Mesenchymal stem cell (in vitro differentiated cells and primary cell): ENCODE results near the gene TMEM179.

ENCODE experiments used
- DNase-seq: peaks from one replicate; pipeline ENCODE4 v3.0.0-alpha.2; 2013
- H2AFZ ChIP-seq: one replicate; pipeline ENCODE4 v1.6.1; 2013; ENCODE audit warnings: low read depth, mild to moderate bottlenecking, control low read depth, inconsistent platforms, low read length, moderate library complexity
- H2AK5ac ChIP-seq: 2 replicates; pipeline ENCODE4 v1.6.1; 2013; ENCODE audit warnings: low read length, moderate library complexity, mild to moderate bottlenecking, inconsistent platforms; ENCODE audit not compliant: severe bottlenecking
- H2BK120ac ChIP-seq: one replicate; pipeline ENCODE4 v1.6.1; 2013; ENCODE audit warnings: low read depth, mild to moderate bottlenecking, inconsistent platforms, low read length, moderate library complexity
- H2BK12ac ChIP-seq, 2 experiments: one replicate each; pipeline ENCODE4 v1.6.1; 2013; ENCODE audit warnings: inconsistent platforms in 2 of 2, low read length in 2 of 2, mild to moderate bottlenecking in 2 of 2, moderate library complexity in 2 of 2, control low read depth in 1 of 2
- H2BK15ac ChIP-seq: one replicate; pipeline ENCODE4 v1.6.1; 2013; ENCODE audit warnings: mild to moderate bottlenecking, low read depth, inconsistent platforms; ENCODE audit not compliant: poor library complexity, severe bottlenecking
- H2BK5ac ChIP-seq: 2 replicates; pipeline ENCODE4 v1.6.1; 2013; ENCODE audit warnings: low read depth, mild to moderate bottlenecking, low read length, control low read depth, inconsistent platforms; ENCODE audit not compliant: poor library complexity, severe bottlenecking
- H3K14ac ChIP-seq, 2 experiments: one replicate each; pipeline ENCODE4 v1.6.1; 2013; ENCODE audit warnings: inconsistent platforms in 2 of 2, low read length in 2 of 2, control low read depth in 1 of 2, mild to moderate bottlenecking in 1 of 2, moderate library complexity in 1 of 2
- H3K18ac ChIP-seq, 2 experiments: one replicate each; pipeline ENCODE4 v1.6.1; 2013; ENCODE audit warnings: inconsistent platforms in 2 of 2, low read length in 2 of 2, control low read depth in 1 of 2, low read depth in 1 of 2, mild to moderate bottlenecking in 1 of 2
- H3K23ac ChIP-seq, 2 experiments: one replicate each; pipeline ENCODE4 v1.6.1; 2013; ENCODE audit warnings: inconsistent platforms in 2 of 2, low read length in 2 of 2, mild to moderate bottlenecking in 2 of 2, moderate library complexity in 2 of 2, control low read depth in 1 of 2
- H3K27ac ChIP-seq: 2 replicates; pipeline ENCODE4 v1.5.1; 2013; ENCODE audit warnings: mild to moderate bottlenecking, moderate library complexity, low read length, control low read depth, inconsistent platforms; ENCODE audit not compliant: poor library complexity, severe bottlenecking
- H3K27me3 ChIP-seq, 2 experiments: 2 replicates each; pipeline versions ENCODE4 v1.6.1 to v1.7.0; 2013; ENCODE audit warnings: low read length in 2 of 2, mild to moderate bottlenecking in 2 of 2, moderate library complexity in 2 of 2, control low read depth in 1 of 2, inconsistent platforms in 1 of 2; ENCODE audit not compliant: control insufficient read depth in 1 of 2, insufficient read depth in 1 of 2
- H3K36me3 ChIP-seq, 2 experiments: 2 replicates each; pipeline versions ENCODE4 v1.6.1 to v1.7.0; 2013; ENCODE audit warnings: low read length in 2 of 2, control low read depth in 1 of 2, inconsistent platforms in 1 of 2, low read depth in 1 of 2, mild to moderate bottlenecking in 1 of 2; ENCODE audit not compliant: insufficient read depth in 2 of 2, control insufficient read depth in 1 of 2
- H3K4ac ChIP-seq, 2 experiments: one replicate each; pipeline ENCODE4 v1.6.1; 2013; ENCODE audit warnings: inconsistent platforms in 2 of 2, low read length in 2 of 2, mild to moderate bottlenecking in 2 of 2, moderate library complexity in 2 of 2, control low read depth in 1 of 2, low read depth in 1 of 2
- H3K4me1 ChIP-seq: 2 replicates; pipeline ENCODE4 v1.6.1; 2013; ENCODE audit warnings: low read depth, low read length, control low read depth; ENCODE audit not compliant: control insufficient read depth, insufficient read depth
- H3K4me2 ChIP-seq: 2 replicates; pipeline ENCODE4 v1.6.1; 2013; ENCODE audit warnings: low read length, mild to moderate bottlenecking, inconsistent platforms; ENCODE audit not compliant: poor library complexity, severe bottlenecking
- H3K4me3 ChIP-seq, 2 experiments: 2 replicates each; pipeline versions ENCODE4 v1.5.1 to v1.7.0; 2013; ENCODE audit warnings: low read length in 2 of 2, mild to moderate bottlenecking in 2 of 2, control low read depth in 1 of 2, low read depth in 1 of 2; ENCODE audit not compliant: insufficient read depth in 1 of 2
- H3K79me1 ChIP-seq: replicated peaks from 2 replicates; pipeline ENCODE4 v1.6.1; 2013; ENCODE audit warnings: mild to moderate bottlenecking, control low read depth, low read length, inconsistent platforms; ENCODE audit not compliant: poor library complexity, severe bottlenecking
- H3K9ac ChIP-seq: 2 replicates; pipeline ENCODE4 v1.7.0; 2013; ENCODE audit warnings: mild to moderate bottlenecking, low read length, moderate library complexity
- H3K9me3 ChIP-seq: 2 replicates; pipeline ENCODE4 v1.7.0; 2013; ENCODE audit warnings: mild to moderate bottlenecking, low read length; ENCODE audit not compliant: control insufficient read depth
- H4K8ac ChIP-seq: one replicate; pipeline ENCODE4 v1.6.1; 2013; ENCODE audit warnings: inconsistent platforms, mild to moderate bottlenecking, low read length, moderate library complexity
- H4K91ac ChIP-seq: one replicate; pipeline ENCODE4 v1.6.1; 2013; ENCODE audit warnings: mild to moderate bottlenecking, low read length, inconsistent platforms
- WGBS: methylation state at CpG from one replicate; pipeline ENCODE4 v1.1.7; 2013; ENCODE audit warnings: mixed read lengths; 5-methylcytosine and 5-hydroxymethylcytosine counted together

Gene TMEM179

DNA sequence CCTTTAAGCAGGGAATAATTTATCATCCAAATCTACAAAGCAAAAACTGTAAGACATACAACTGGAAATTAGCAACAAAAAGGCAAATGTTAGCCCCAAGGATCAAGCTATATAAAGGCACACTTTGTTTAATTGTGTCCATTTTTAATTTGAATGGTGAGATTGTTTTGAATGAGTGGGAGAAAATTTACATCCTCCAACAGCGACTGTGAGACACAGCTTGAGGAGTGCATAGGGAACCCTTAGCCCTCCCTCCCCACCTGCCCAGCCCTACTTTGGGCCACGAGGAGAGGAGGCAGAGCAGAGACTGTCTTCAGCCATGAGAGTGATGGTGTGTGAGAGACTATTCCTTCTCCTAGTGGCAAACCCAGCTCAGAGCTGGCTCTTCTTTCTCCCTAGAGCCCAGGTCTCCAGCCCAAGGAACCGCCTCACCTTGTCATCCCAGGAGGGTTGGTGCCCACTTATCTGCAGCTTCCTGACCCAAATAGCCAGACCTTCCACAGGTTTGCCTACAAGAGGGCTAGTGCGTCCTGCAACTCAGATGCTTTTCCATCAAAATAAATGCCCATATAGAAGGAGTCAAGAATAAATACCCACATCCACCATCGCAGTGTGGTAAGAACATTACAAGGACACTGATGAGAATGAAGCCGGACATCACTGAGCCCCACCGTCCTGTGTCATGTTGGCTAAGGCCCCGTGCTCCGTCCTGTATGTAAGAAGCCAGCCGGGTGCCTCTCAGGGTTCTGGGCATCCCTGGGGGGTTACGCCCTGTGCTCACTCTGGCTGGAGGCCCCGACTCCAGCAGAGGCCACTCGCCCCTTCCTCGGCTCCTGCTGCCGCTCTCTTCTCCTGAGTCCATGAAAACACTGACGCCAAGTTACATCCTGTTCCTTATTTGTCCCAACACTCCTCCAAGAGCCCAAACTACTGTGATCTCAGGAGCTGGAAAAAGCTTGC is 61.4 kb downstream of the TMEM179 start:
- Histone ChIP-seq H2AK5ac (no peak overlapping the region), H3K9me3 (no peaks in the 10 kb centered on the region), H2BK12ac (no peak overlapping the region), H3K27ac (no peak overlapping the region), H3K18ac (no peak overlapping the region), H3K27me3 (peaks cover 17 to 43% of the 10 kb centered on the region in 2 experiments), H3K4ac (no peak overlapping the region), H4K8ac (no peak overlapping the region), H2AFZ (no peak overlapping the region), H2BK5ac (no peak overlapping the region), H3K9ac (no peak overlapping the region), H3K4me3 (no peak overlapping the region), H2BK120ac (no peak overlapping the region), H3K14ac (no peak overlapping the region), H3K23ac (no peak overlapping the region), H3K4me1 (no peaks in the 10 kb centered on the region), H3K79me1 (no peaks in the 10 kb centered on the region), H4K91ac (no peak overlapping the region), H3K36me3 (no peaks in the 10 kb centered on the region), H3K4me2 (no peak overlapping the region), H2BK15ac (no peak overlapping the region)
- 85% methylated on average over 14 of the region's 16 CpGs for WGBS
- no peak for DNase-seq

GRCh38 chr14:104541905-104542465 is 62.6 kb downstream of the TMEM179 start:
- H3K4me3 ChIP-seq, result no peak overlapping the region
- no peaks in the 10 kb centered on the region for H3K79me1 ChIP-seq
- H2AFZ ChIP-seq, result no peak overlapping the region
- no peaks in the 10 kb centered on the region for H3K36me3 ChIP-seq
- no peak overlapping the region for H3K14ac ChIP-seq
- no peak overlapping the region for H4K8ac ChIP-seq
- H3K4ac ChIP-seq, result no peak overlapping the region
- no peak overlapping the region for H2BK12ac ChIP-seq
- peaks cover 17 to 39% of the 10 kb centered on the region in 2 experiments for H3K27me3 ChIP-seq
- 71% methylated on average over 7 of the region's 11 CpGs for WGBS
- H3K23ac ChIP-seq, result no peak overlapping the region
- no peak overlapping the region for H2BK5ac ChIP-seq
- H3K27ac ChIP-seq, result no peak overlapping the region
- no peak overlapping the region for H2AK5ac ChIP-seq
- no peak overlapping the region for H3K18ac ChIP-seq
- no peaks in the 10 kb centered on the region for H3K9me3 ChIP-seq
- H3K9ac ChIP-seq, result no peak overlapping the region
- no peak overlapping the region for H3K4me2 ChIP-seq
- H2BK120ac ChIP-seq, result no peak overlapping the region
- no peak overlapping the region for H2BK15ac ChIP-seq
- DNase-seq, result no peak
- no peak overlapping the region for H4K91ac ChIP-seq
- H3K4me1 ChIP-seq, result peaks cover 4% of the 10 kb centered on the region
